Esophagus squamous epithelium (tissue), 4 donors: ENCODE results near the gene CPXM1.

ENCODE experiments used
- POLR2A ChIP-seq, 4 donors: fragments of 450-650 bp; IDR thresholded peaks; one replicate each; pipeline ENCODE4 v1.6.1; 2017; ENCODE audit warnings: antibody characterized with exemption in 4 of 4, mild to moderate bottlenecking in 4 of 4, moderate library complexity in 3 of 4
- TF ChIP-seq, protein P1 (sequence below), 6 experiments: fragments of 450-650 bp in 4 of 6; fragments of 200-600 bp in 2 of 6; sonication (generic) in 2 of 6; IDR thresholded peaks; one replicate each; pipeline ENCODE4 v1.5.1; 2016 to 2019; ENCODE audit warnings: antibody characterized with exemption in 6 of 6, mild to moderate bottlenecking in 4 of 6, moderate library complexity in 4 of 6

DNA sequence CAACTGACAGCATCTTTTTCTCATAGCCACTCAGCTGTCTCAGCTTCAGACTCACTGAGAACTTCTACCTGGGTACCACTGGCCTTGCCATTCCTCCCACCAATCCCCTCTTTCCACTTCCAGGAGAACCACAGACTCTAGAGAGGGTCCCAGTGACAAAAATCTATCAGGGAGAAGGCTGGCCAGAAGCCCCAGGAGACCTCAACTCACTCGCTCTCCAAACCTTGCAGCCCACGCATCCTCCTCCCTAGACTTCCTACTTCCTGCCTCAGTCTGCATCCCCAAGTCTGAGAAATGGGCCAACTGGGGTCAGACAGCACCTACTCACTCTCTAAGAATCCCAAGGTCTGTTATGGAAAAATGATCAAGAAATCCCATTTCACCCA is 16.9 kb upstream of the CPXM1 start:
- TF ChIP-seq POLR2A (IDR thresholded peaks at IDR 0.05) = no peak
- TF ChIP-seq, protein P1, sequence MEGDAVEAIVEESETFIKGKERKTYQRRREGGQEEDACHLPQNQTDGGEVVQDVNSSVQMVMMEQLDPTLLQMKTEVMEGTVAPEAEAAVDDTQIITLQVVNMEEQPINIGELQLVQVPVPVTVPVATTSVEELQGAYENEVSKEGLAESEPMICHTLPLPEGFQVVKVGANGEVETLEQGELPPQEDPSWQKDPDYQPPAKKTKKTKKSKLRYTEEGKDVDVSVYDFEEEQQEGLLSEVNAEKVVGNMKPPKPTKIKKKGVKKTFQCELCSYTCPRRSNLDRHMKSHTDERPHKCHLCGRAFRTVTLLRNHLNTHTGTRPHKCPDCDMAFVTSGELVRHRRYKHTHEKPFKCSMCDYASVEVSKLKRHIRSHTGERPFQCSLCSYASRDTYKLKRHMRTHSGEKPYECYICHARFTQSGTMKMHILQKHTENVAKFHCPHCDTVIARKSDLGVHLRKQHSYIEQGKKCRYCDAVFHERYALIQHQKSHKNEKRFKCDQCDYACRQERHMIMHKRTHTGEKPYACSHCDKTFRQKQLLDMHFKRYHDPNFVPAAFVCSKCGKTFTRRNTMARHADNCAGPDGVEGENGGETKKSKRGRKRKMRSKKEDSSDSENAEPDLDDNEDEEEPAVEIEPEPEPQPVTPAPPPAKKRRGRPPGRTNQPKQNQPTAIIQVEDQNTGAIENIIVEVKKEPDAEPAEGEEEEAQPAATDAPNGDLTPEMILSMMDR (IDR thresholded peaks at IDR 0.05) = no peak
